NB4 (cell line): ENCODE results near the gene ATP8B2.

Source experiments
- POLR2A ChIP-seq: IDR thresholded peaks from 2 replicates; pipeline ENCODE4 v1.6.1; 2011; ENCODE audit warnings: mild to moderate bottlenecking; ENCODE audit not compliant: insufficient read length; ENCODE audit errors: extremely low read depth
- TF ChIP-seq, protein P1 (sequence below): IDR thresholded peaks from one replicate; pipeline ENCODE4 v1.5.1; 2012; ENCODE audit warnings: low read depth, low read length
- TF ChIP-seq, protein P2 (sequence below): IDR thresholded peaks from 2 replicates; pipeline ENCODE4 v1.6.1; 2011; ENCODE audit warnings: low read depth, low read length

DNA sequence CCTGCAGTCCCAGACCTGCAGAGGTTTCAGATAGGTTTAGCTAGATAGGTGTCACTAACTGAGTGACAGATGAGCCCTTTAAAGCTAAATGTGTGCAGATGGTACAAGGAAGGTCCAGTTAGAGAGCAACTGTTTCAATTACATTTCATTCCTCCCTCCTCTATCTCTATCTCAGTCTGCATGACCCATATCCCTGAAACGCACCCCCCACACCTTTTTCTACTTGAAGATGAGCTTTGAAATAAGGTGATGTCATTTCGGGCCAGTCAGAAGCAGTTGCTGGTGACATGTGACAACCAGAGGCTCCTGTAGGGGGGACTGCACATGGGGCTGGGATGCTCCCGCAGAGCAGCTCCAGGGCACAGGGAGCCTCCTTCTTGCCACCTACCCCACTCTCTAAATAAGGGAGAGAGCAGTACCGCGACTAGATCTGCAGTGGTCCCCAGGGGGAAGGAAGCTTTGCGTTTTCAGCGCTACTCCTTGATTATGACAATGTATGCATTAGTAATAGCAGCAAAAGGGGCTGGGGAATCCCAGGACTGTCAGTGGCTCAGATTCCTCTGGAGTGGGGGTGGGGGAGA is 4.3 kb downstream of the ATP8B2 start:
- TF ChIP-seq, protein P1, sequence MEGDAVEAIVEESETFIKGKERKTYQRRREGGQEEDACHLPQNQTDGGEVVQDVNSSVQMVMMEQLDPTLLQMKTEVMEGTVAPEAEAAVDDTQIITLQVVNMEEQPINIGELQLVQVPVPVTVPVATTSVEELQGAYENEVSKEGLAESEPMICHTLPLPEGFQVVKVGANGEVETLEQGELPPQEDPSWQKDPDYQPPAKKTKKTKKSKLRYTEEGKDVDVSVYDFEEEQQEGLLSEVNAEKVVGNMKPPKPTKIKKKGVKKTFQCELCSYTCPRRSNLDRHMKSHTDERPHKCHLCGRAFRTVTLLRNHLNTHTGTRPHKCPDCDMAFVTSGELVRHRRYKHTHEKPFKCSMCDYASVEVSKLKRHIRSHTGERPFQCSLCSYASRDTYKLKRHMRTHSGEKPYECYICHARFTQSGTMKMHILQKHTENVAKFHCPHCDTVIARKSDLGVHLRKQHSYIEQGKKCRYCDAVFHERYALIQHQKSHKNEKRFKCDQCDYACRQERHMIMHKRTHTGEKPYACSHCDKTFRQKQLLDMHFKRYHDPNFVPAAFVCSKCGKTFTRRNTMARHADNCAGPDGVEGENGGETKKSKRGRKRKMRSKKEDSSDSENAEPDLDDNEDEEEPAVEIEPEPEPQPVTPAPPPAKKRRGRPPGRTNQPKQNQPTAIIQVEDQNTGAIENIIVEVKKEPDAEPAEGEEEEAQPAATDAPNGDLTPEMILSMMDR = no peak
- TF ChIP-seq, protein P2, sequence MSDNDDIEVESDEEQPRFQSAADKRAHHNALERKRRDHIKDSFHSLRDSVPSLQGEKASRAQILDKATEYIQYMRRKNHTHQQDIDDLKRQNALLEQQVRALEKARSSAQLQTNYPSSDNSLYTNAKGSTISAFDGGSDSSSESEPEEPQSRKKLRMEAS = no peak
- TF ChIP-seq POLR2A = no peak
